ENCODE measurements around the gene CTCFL. TPM values are rescaled to one million over a fixed set of nuclear protein-coding genes. Genes with fewer than 3 reads are reported as not detected.
A peak's percentile ranks its signal among the peaks of the same experiment; 100 is the strongest.

The CTCFL gene
- total and polyA plus RNA-seq, 2 of the 13 experiments (the other 11 are each of a cell fraction or from before 2014, with no cell fraction given): 0.04 TPM; not detected in 1

GRCh38 chr20:57558614-57559288 lies 33.8 kb upstream of the CTCFL start (continued):
- TF ChIP-seq ZNF609 (CRISPR knock-in tag; IDR thresholded peaks at IDR 0.05; ENCODE audit: borderline replicate concordance): 0 out of 2 replicates have a peak, but pooled peaks have one; percentile 34
- no peak for TF ChIP-seq ZNF564 (CRISPR knock-in tag; IDR thresholded peaks at IDR 0.05)
- no peak for TF ChIP-seq ZNF251 (CRISPR knock-in tag; IDR thresholded peaks at IDR 0.05)
- no peak for TF ChIP-seq SETDB1 (CRISPR knock-in tag; IDR thresholded peaks at IDR 0.05; ENCODE audit: borderline replicate concordance)
- 0 out of 2 replicates have a peak, but pooled peaks have one; percentile 11 for TF ChIP-seq GMEB1 (CRISPR knock-in tag; IDR thresholded peaks at IDR 0.05; ENCODE audit: borderline replicate concordance)
- TF ChIP-seq ZNF607 (CRISPR knock-in tag; IDR thresholded peaks at IDR 0.05; ENCODE audit: borderline replicate concordance): no peak
- no peak for TF ChIP-seq ZNF121 (CRISPR knock-in tag; IDR thresholded peaks at IDR 0.05)
- TF ChIP-seq ZNF670 (CRISPR knock-in tag; IDR thresholded peaks at IDR 0.05; ENCODE audit: borderline replicate concordance): peak; percentile 59; the same call in 1 of the 2 replicates
- no peak for TF ChIP-seq EHMT2 (IDR thresholded peaks at IDR 0.05; ENCODE audit: borderline replicate concordance, low read depth, low read length)
- 0 out of 2 replicates have a peak, but pooled peaks have one; percentile 40 for TF ChIP-seq ARNTL (CRISPR knock-in tag; IDR thresholded peaks at IDR 0.05)
- TF ChIP-seq HNF4G (IDR thresholded peaks at IDR 0.05; ENCODE audit: borderline replicate concordance, low read depth, low read length): peak; percentile 69
- TF ChIP-seq HNF4G (CRISPR knock-in tag; IDR thresholded peaks at IDR 0.05; ENCODE audit: borderline replicate concordance, low read depth): 0 out of 2 replicates have a peak, but pooled peaks have one; percentile 46
- TF ChIP-seq ZNF24 (IDR thresholded peaks at IDR 0.05): no peak
- no peak for TF ChIP-seq ZFP36 (IDR thresholded peaks at IDR 0.05; ENCODE audit: borderline replicate concordance, low read depth, low read length, partially characterized antibody)
- no peak; the same call in 1 of the 2 replicates for TF ChIP-seq FOXO1 (CRISPR knock-in tag; IDR thresholded peaks at IDR 0.05)
- peak; percentile 4; the same call in 1 of the 2 replicates for TF ChIP-seq KAT8 (CRISPR knock-in tag; IDR thresholded peaks at IDR 0.05)
- TF ChIP-seq XRCC5 (optimal IDR thresholded peaks at IDR 0.05; ENCODE audit: low read length): peak; percentile 17
- no peak for TF ChIP-seq TCF12 (IDR thresholded peaks at IDR 0.05)
- TF ChIP-seq TCF12 (CRISPR knock-in tag; IDR thresholded peaks at IDR 0.05): no peak
- TF ChIP-seq GPN1 (CRISPR knock-in tag; IDR thresholded peaks at IDR 0.05; ENCODE audit: borderline replicate concordance): no peak
- peak; percentile 35; the same call in 1 of the 2 replicates for TF ChIP-seq ZNF777 (CRISPR knock-in tag; IDR thresholded peaks at IDR 0.05)
- TF ChIP-seq REXO4 (CRISPR knock-in tag; IDR thresholded peaks at IDR 0.05; ENCODE audit: borderline replicate concordance): no peak
- no peak for TF ChIP-seq ZBTB14 (CRISPR knock-in tag; IDR thresholded peaks at IDR 0.05)
